Mesodermal cell (in vitro differentiated cells): ENCODE measurements around the gene EIF4H.

Experiments
- H3K27ac ChIP-seq: 2 replicates; pipeline ENCODE4 v1.7.0; 2013; ENCODE audit warnings: mild to moderate bottlenecking, low read depth, low read length, moderate library complexity; ENCODE audit not compliant: severe bottlenecking
- H3K36me3 ChIP-seq: 2 replicates; pipeline ENCODE4 v1.7.1; 2013; ENCODE audit warnings: mild to moderate bottlenecking, low read length, moderate library complexity; ENCODE audit not compliant: control insufficient read depth, insufficient read depth
- H3K4me1 ChIP-seq: one replicate; pipeline ENCODE4 v1.7.1; 2013; ENCODE audit warnings: mild to moderate bottlenecking, low read length; ENCODE audit not compliant: insufficient read depth, control insufficient read depth, poor library complexity, severe bottlenecking
- H3K4me3 ChIP-seq: 2 replicates; pipeline ENCODE4 v1.7.0; 2013; ENCODE audit warnings: low read length, control low read depth, mild to moderate bottlenecking; ENCODE audit not compliant: insufficient read depth, poor library complexity, severe bottlenecking; ENCODE audit errors: extremely low read depth
- H3K9me3 ChIP-seq: 2 replicates; pipeline ENCODE4 v1.7.1; 2013; ENCODE audit warnings: mild to moderate bottlenecking, low read length, moderate library complexity; ENCODE audit not compliant: control insufficient read depth
- WGBS, 2 experiments: methylation state at CpG; one replicate each; pipeline ENCODE4 v1.1.5; 2013; ENCODE audit warnings: missing lambda C conversion rate in 2 of 2; ENCODE audit not compliant: insufficient coverage in 2 of 2; 5-methylcytosine and 5-hydroxymethylcytosine counted together

Gene EIF4H

DNA sequence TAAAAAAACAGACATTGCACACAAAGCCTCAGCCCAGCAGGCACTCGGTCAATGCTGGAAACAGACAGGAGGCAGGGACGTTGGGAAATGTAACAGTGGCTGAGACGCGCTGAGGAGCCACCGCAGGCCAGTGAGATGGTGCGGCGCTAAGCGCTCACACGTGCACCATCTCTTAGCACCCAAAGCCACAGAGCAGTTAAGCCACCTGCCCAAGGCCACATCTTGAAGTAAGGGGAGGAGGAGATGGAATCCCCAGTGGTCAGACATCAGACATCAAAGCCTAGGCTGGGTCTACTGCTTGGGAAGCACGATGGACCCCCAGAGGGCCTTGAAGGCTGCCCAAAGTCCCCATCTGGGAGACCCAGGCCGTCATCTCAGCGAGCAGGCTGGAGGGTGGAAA lies 51.2 kb downstream of the EIF4H start:
- 94 to 95% methylated on average over 10 of the region's 12 CpGs for whole genome bisulfite sequencing, 2 experiments
- Histone ChIP-seq H3K27ac (no peak overlapping the region), H3K4me1 (no peaks in the 10 kb centered on the region)

GRCh38 chr7:74226633-74227032 lies 52.5 kb downstream of the EIF4H start:
- 87% methylated on average over 5 of the region's 5 CpGs; no CpG with 5 or more reads in 1 of the 2 experiments for WGBS, 2 experiments
- Histone ChIP-seq H3K27ac (no peak overlapping the region), H3K4me3 (no peak overlapping the region), H3K36me3 (peaks cover 35% of the 10 kb centered on the region), H3K9me3 (no peaks in the 10 kb centered on the region), H3K4me1 (no peaks in the 10 kb centered on the region)

More for the DNA sequence above, 51.2 kb downstream of the EIF4H start:
- no peak overlapping the region for H3K4me3 ChIP-seq
- H3K36me3 ChIP-seq = peaks cover 25% of the 10 kb centered on the region
- no peaks in the 10 kb centered on the region for H3K9me3 ChIP-seq

GRCh38 chr7:74228951-74229900 lies 55.1 kb downstream of the EIF4H start:
- no peak overlapping the region for H3K27ac ChIP-seq
- no peaks in the 10 kb centered on the region for H3K9me3 ChIP-seq
- no peaks in the 10 kb centered on the region for H3K4me1 ChIP-seq
- H3K4me3 ChIP-seq = no peak overlapping the region
- WGBS, 2 experiments = 98 to 100% methylated on average over 6 to 8 of the region's 9 CpGs
- peaks cover 58% of the 10 kb centered on the region for H3K36me3 ChIP-seq

DNA sequence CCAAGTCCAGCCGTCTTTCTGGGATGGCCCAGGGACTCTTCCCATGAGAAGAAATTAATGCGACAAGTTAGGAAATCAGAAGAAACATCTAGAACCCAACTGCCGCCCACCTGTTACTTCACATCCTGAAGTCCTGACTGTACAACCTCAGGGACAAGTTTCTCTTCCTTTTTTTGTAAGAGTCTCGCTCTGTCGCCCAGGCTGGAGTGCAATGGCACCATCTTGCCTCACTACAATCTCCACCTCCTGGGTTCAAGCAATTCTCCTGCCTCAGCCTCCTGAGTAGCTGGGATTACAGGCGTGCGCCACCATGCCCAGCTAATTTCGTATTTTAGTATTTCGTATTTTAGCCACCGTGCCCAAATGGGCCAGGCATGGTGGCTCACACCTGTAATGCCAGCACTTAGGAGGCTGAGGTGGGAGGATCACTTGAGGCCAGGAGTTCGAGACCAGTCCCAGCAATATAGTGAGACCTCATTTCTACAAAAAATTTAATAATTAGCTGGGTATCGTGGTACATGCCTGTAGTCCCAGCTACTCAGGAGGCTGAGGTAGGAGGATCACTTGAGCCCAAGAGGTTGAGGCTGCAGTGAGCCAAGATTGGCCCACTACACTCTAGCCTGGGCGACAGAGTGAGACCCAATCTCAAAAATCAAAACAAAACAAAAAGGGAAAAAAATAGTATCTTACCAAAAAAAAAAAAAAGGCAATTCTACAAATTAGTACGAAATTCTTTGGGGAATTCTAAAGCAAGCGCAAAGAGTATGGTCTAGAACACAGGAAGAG lies 56.5 kb downstream of the EIF4H start:
- Histone ChIP-seq H3K27ac (no peak overlapping the region), H3K4me1 (no peaks in the 10 kb centered on the region), H3K9me3 (no peaks in the 10 kb centered on the region), H3K36me3 (peaks cover 69% of the 10 kb centered on the region), H3K4me3 (no peak overlapping the region)
- WGBS, 2 experiments = 94 to 97% methylated on average over 11 to 12 of the region's 15 CpGs

GRCh38 chr7:74231232-74231590 lies 57.1 kb downstream of the EIF4H start:
- no peak overlapping the region for H3K4me3 ChIP-seq
- H3K27ac ChIP-seq = no peak overlapping the region
- H3K9me3 ChIP-seq = no peaks in the 10 kb centered on the region
- 97 to 99% methylated on average over 10 to 12 of the region's 12 CpGs for WGBS, 2 experiments
- H3K36me3 ChIP-seq = peaks cover 73% of the 10 kb centered on the region
- no peaks in the 10 kb centered on the region for H3K4me1 ChIP-seq

DNA sequence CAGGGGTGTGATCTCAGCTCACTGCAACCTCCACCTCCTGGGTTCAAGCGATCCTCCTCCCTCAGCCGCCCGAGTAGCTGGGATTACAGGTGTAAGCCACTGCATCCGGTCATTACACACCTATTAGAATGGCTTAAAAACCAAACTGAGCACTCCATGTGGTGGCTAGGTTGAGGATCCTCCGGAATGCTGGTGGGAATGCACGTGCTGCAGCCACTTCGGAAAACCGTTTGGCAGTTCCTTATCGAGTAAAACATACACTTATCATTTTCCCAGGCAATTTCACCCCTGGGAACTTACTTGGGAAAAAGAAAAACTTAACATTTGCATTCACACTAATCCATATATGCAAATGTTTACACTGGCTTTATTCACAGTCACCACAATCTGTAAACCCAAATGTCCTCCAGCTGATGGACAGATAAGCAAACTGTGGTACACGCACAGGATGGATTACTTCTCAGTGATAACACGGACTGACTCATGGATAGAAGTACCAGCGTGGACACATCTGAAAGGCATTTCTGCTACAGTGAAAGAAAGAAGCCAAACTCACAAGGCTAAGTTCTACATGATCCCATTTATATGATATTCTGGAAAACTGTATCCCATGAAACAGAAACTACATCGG lies 59.6 kb downstream of the EIF4H start:
- no peaks in the 10 kb centered on the region for H3K9me3 ChIP-seq
- H3K4me3 ChIP-seq = no peak overlapping the region
- peaks cover 4% of the 10 kb centered on the region for H3K4me1 ChIP-seq
- H3K27ac ChIP-seq = peak overlapping the region; percentile 1
- peaks cover 90% of the 10 kb centered on the region for H3K36me3 ChIP-seq
- 88 to 89% methylated on average over 9 to 12 of the region's 13 CpGs for WGBS, 2 experiments

- Histone ChIP-seq H3K4me1 (peaks cover 4% of the 10 kb centered on the region), H3K36me3 (peaks cover 86% of the 10 kb centered on the region), H3K4me3 (no peak overlapping the region), H3K27ac (no peak overlapping the region), H3K9me3 (no peaks in the 10 kb centered on the region)
- 97 to 100% methylated on average over 4 of the region's 8 CpGs for WGBS, 2 experiments
Observed at GRCh38 chr7:74235518-74236268, 61.5 kb downstream of the EIF4H start.

GRCh38 chr7:74236284-74236683 lies 62.1 kb downstream of the EIF4H start:
- H3K4me3 ChIP-seq = no peak overlapping the region
- no peaks in the 10 kb centered on the region for H3K9me3 ChIP-seq
- H3K36me3 ChIP-seq = peaks cover 86% of the 10 kb centered on the region
- WGBS, 2 experiments = 100% methylated on average over 1 of the region's 3 CpGs; no CpG with 5 or more reads in 1 of the 2 experiments
- peaks cover 4% of the 10 kb centered on the region for H3K4me1 ChIP-seq
- no peak overlapping the region for H3K27ac ChIP-seq

GRCh38 chr7:74240482-74240881 lies 66.3 kb downstream of the EIF4H start:
- Histone ChIP-seq H3K4me1 (peaks cover 4% of the 10 kb centered on the region), H3K36me3 (peaks cover 91% of the 10 kb centered on the region), H3K27ac (no peak overlapping the region), H3K9me3 (no peaks in the 10 kb centered on the region), H3K4me3 (no peak overlapping the region)
- WGBS, 2 experiments = 100% methylated on average over 1 to 2 of the region's 4 CpGs

- Histone ChIP-seq H3K9me3 (no peaks in the 10 kb centered on the region), H3K27ac (no peak overlapping the region), H3K4me1 (peaks cover 4% of the 10 kb centered on the region), H3K4me3 (no peak overlapping the region), H3K36me3 (peaks cover 86% of the 10 kb centered on the region)
- 90 to 95% methylated on average over 3 to 4 of the region's 6 CpGs for WGBS, 2 experiments
Observed at GRCh38 chr7:74242122-74242443, 67.9 kb downstream of the EIF4H start.
